Measurements from ENCODE around the gene PALLD.

The PALLD gene

DNA sequence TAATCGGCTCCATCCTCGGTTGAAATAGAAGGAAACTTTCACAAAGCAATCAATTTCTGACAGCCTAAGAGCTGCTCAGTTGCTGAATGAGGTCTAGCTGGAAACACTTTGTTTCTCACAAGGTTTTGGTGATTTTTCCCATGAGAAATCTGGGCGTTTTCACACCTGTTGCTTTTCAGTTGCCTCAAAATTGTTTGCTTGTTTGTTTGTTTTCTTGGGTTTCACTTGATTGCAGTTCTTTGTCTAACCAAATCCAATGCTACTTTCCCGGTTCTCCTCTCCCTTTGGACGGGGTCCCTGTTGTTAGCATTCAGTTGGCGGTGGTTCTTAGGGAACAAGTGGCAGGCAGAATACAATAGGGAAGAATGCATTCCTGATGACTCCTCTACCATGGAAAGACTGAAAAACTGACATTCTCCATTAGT, 135.5 kb downstream of the PALLD start:
- in situ Hi-C loops (cut with MboI; ENCODE audit: low sequenced_read_pairs, unreplicated experiment): no loop called here
- TF ChIP-seq, protein P1, sequence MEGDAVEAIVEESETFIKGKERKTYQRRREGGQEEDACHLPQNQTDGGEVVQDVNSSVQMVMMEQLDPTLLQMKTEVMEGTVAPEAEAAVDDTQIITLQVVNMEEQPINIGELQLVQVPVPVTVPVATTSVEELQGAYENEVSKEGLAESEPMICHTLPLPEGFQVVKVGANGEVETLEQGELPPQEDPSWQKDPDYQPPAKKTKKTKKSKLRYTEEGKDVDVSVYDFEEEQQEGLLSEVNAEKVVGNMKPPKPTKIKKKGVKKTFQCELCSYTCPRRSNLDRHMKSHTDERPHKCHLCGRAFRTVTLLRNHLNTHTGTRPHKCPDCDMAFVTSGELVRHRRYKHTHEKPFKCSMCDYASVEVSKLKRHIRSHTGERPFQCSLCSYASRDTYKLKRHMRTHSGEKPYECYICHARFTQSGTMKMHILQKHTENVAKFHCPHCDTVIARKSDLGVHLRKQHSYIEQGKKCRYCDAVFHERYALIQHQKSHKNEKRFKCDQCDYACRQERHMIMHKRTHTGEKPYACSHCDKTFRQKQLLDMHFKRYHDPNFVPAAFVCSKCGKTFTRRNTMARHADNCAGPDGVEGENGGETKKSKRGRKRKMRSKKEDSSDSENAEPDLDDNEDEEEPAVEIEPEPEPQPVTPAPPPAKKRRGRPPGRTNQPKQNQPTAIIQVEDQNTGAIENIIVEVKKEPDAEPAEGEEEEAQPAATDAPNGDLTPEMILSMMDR (IDR thresholded peaks at IDR 0.05; ENCODE audit: borderline replicate concordance, control extremely low read depth, extremely low read depth, insufficient read depth, missing control alignments): no peak
- no peak for DNase-seq (ENCODE audit: low spot score)

DNA sequence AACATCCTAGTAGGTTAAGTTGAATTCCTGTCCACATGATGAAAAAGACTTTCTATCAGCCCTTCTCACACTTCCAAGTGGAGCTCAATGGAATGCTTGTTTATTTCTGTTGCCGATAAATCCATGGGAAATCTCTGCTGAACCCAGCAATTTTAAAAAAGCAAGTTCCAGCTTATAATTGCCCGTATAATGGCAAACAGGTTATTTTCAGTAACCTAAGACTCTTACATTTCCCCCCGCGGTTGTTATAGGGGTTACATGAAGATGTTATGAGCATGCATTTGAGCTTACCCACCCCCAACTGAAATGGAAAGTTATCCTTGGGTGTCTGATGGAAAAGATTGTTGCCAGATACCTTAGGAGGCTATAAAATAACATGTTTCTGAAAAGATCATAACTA, 136.2 kb downstream of the PALLD start:
- DNase-seq (ENCODE audit: low spot score): no peak
- in situ Hi-C loops (cut with MboI; ENCODE audit: low sequenced_read_pairs, unreplicated experiment): no loop called here
- TF ChIP-seq, protein P1 (IDR thresholded peaks at IDR 0.05; ENCODE audit: borderline replicate concordance, control extremely low read depth, extremely low read depth, insufficient read depth, missing control alignments): no peak

- in situ Hi-C loops (cut with MboI; ENCODE audit: low sequenced_read_pairs, unreplicated experiment): no loop called here
- TF ChIP-seq, protein P1 (IDR thresholded peaks at IDR 0.05; ENCODE audit: borderline replicate concordance, control extremely low read depth, extremely low read depth, insufficient read depth, missing control alignments): no peak
- no peak for DNase-seq (ENCODE audit: low spot score)
Measured at GRCh38 chr4:168633496-168633895, 136.6 kb downstream of the PALLD start.

- in situ Hi-C loops (cut with MboI; ENCODE audit: low sequenced_read_pairs, unreplicated experiment): no loop called here
- no peak for DNase-seq (ENCODE audit: low spot score)
Measured at GRCh38 chr4:168634276-168634802, 137.5 kb downstream of the PALLD start.

GRCh38 chr4:168636040-168636439, 139.2 kb downstream of the PALLD start:
- in situ Hi-C loops (cut with MboI; ENCODE audit: low sequenced_read_pairs, unreplicated experiment): no loop called here
- TF ChIP-seq, protein P1 (IDR thresholded peaks at IDR 0.05; ENCODE audit: borderline replicate concordance, control extremely low read depth, extremely low read depth, insufficient read depth, missing control alignments): no peak
- DNase-seq (ENCODE audit: low spot score): no peak

More at GRCh38 chr4:168634276-168634802, 137.5 kb downstream of the PALLD start:
- TF ChIP-seq, protein P1 (IDR thresholded peaks at IDR 0.05; ENCODE audit: borderline replicate concordance, control extremely low read depth, extremely low read depth, insufficient read depth, missing control alignments): no peak

DNA sequence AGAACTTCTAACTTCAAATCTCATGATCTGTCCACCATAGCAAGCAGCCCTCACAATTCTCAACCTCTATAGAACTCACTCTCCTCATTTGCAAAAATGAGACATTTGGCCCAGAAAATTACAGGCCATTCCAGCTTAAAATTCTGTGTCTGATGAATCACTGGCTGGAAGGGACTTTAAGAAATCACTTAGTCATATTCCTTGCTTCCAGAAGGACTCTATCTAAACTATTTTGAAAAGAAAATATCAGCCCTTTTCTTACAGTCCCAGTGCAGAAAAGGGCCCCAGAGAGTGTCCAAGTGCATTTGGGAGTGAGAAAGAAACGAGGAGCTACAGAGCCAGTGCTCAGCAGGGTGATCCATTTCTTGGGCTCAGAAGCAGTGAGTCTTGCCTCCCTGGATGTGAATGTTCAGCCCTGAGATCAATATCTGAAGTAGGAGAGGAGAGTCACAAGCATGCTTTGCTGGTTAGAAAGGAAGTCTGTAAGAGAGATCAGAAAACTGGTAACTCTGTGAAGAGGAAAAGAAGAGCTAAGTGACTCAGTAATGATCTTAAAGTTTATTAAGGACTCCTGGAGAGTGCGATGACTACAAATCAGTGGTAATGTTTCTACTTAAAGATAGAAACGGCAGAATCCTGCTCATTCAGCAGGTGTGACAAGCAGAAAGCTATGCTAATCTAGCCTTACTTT, 139.8 kb downstream of the PALLD start:
- no peak for DNase-seq (ENCODE audit: low spot score)
- in situ Hi-C loops (cut with MboI; ENCODE audit: low sequenced_read_pairs, unreplicated experiment): no loop called here
- TF ChIP-seq, protein P1 (IDR thresholded peaks at IDR 0.05; ENCODE audit: borderline replicate concordance, control extremely low read depth, extremely low read depth, insufficient read depth, missing control alignments): no peak

All from GM13976 (cell line).